Measurements from ENCODE around the gene CDHR2.

GRCh38 chr5:176538230-176538988, 10.7 kb upstream of the CDHR2 start:
- no peak for TF ChIP-seq POLR2A (IDR thresholded peaks at IDR 0.05; ENCODE audit: low read depth, low read length)
- no peak for TF ChIP-seq POLR2AphosphoS5 (IDR thresholded peaks at IDR 0.05; ENCODE audit: low read depth, low read length)
